Measurements from ENCODE around the gene PRRT1B.
"Not testable (repeated sequence)": the region's sequence is repeated elsewhere in the genome, so short reads cannot be mapped to it uniquely, and the experiment has no call there.

PRRT1B gene

GRCh38 chr9:131523086-131523388 lies 22.3 kb upstream of the PRRT1B start:
- no peak for DNase-seq

DNA sequence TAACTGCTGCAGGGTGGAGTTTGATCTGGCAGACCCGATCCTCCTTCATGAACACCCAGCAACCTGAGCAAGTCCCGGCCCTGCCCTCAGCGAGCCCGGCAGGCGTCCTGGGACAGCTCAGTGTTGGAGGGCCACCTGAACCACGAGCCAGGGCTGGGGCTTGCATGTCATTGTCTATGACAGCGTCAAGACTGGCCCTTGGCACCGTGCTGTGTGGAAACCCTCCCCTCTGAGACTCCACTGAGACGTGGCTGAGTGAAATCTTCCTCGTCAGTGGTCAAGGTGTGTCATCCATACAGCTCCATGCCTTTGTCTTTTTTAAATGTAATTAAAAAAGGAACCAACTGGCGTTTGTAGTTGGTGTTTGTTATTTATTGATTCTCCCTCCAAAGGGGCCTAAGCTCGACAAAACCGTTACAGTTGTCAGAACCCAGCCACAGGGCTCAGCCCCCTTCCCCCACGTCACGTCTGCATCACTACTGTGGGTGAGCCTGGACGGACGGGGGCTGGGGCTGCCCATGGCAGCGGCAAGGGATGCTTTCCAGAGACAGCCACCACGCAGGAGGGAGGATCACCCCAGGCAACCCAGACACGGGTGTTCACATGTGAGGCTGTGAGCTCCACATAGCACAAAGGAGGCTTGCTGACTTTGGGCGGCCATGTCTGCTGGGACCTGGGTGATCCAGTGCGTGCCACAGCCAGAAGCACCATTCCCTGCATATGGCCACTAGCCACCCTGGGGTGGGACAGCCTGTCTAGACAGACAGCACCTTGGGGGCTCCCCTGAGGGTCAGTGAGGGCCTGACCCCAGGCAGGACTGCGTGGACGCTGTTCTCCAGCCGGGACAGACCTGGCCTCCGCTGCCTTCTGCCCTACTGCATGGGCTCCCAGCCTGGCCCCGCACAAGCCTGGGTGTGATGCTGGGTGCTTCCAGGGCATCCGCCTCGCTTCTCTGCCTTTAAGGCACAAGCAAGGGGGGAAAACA lies 21.6 kb upstream of the PRRT1B start:
- no peak for DNase-seq

DNA sequence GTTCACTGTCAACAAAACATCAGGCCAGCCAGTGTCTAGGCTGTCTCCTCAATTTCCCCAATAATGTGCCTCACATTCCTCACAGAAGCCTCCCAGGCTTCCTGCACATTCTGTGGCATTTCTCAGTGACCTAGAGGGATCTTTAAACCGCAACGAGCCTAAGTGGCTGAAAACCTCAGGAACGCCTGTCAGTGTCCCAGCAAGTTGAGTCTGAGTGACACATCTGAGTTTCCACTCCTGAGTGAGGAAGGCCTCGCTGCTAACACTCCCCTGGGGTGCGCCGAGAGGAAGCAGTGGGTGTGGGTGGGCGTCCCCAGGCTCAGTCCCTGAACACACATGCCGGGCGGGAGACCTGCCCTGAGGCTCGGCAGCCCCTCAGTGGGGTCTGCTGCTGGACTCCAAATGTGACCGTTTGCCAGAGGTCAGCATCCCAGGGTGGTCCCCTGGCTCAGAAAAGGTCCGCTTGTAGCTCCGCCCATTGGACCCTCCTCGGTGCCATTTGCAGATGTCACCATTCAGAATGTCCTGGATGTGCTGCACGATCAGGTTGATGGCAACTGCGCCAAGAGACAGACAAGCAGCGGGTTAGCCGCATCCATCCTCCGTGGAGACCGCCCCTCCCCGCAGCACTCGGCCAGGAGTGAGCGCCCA lies 20.5 kb upstream of the PRRT1B start:
- DNase-seq: no peak

DNA sequence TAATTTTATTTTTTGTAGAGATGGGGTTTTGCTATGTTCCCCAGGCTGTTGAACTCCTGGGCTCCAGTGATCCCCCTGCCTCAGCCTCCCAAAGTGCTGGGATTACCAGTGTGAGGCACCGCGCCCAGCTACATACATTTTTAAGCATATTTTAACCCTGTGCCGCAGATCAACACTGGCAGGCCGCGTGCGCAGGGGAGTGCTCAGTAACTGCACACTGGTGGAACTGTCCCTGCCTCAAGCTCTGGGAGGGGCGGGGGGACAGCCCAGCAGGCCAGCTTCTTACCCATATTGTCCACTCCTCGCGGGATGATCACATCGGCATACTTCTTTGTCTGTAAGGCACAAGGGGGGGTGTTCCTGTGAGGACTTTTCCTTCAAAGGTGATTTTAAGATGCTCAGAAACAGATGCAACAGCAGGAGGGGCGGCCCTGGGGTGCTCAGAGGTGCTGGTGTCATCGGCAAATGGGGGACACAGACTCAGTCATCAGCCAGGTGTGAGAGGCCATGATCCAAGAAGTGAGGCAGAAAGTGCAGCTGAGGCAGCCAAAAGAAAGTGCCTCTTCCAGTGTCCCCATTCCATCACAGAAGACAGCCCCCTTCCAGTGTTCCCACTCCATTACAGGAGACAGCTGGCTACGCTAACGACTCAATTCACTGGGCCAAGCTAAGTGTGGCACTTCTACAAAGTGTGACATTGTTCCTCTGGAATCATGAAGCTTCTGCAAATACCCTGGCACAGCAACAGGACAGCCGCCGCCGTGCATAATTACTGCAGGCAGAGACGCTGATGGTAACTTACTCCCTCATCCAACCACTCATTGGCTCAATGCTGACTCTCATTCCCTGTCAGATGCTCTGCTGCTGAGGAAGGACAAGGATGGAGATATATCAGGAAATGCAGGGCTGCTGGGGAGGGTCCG lies 19.4 kb upstream of the PRRT1B start:
- DNase-seq: no peak

GRCh38 chr9:131528186-131528585 lies 17.1 kb upstream of the PRRT1B start:
- no peak for DNase-seq

GRCh38 chr9:131528886-131529505 lies 16.3 kb upstream of the PRRT1B start:
- no peak for DNase-seq

DNA sequence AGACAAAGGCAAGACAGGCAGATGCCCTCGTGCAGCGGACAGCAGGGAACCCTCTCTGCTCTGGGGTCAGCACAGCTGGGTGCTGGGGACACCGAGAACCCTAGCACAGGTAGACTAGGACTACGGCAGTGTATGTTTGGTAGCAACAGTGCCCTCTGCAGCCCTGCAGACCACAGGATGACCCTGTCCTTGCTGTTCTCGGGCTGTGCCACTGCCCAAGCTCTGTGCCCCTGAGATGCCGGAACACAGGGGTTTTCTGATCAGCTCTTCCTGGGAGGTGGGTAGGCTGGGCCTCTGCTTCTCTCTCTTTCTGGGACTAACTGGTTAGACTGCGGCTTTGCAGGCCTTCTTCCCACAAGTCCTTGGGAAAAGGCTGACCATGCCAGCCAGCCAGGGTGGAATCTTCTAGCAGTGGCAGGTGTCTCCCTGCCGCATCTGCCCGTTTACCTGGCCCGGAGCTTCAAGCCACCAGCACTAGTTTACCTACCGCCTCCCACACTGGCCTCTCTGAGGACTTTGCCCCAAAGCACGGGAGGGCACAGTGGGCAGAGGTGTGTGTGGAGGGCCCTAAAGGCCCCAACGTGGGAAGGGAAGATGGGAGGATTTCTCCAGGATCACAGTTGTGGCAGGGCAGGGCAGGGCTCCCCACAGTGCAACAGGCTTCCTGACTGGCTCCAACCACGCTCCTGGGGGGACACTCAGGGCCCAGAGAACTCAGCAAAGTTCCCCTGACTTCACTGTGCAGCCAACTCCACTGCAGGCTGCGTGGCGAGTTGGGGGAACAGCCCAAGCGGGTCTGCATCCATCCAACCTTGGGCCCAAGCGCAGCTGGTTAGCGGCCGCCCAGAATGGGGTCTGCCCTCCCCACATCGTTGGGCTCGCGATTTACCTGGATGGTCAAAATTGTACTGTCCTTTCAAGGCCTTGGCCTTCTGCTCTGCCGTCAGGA lies 15.5 kb upstream of the PRRT1B start:
- no peak for DNase-seq

DNA sequence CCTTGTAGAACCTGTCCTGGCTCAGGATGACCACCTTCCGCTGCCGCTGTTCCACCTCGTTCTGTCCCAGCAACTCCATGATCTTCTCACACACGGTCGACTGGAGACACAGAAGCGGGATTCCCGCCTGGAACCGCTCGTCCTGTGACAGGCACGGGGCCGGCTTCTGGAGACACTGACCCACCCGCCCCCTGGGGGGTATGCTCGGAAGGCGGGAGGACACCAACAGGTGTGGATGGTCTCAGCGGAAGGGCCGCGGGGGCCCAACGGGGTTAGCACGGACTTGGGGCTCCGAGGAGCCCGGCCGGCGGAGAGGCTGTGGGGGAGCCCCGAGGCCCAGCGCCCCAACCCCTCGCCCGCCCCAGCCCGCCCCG lies 14.8 kb upstream of the PRRT1B start:
- DNase-seq: no peak

- peak; percentile 52 for DNase-seq
Observed at GRCh38 chr9:131530920-131531832, 14.1 kb upstream of the PRRT1B start, which contains the start of gene UCK1. UCK1 (minus strand) TSS chr9:131531263; CDS start chr9:131531174, 89 bp downstream.

- DNase-seq: no peak
Observed at GRCh38 chr9:131534721-131535237, 10.5 kb upstream of the PRRT1B start.

GRCh38 chr9:131537946-131538345 lies 7.4 kb upstream of the PRRT1B start:
- no peak for DNase-seq

DNA sequence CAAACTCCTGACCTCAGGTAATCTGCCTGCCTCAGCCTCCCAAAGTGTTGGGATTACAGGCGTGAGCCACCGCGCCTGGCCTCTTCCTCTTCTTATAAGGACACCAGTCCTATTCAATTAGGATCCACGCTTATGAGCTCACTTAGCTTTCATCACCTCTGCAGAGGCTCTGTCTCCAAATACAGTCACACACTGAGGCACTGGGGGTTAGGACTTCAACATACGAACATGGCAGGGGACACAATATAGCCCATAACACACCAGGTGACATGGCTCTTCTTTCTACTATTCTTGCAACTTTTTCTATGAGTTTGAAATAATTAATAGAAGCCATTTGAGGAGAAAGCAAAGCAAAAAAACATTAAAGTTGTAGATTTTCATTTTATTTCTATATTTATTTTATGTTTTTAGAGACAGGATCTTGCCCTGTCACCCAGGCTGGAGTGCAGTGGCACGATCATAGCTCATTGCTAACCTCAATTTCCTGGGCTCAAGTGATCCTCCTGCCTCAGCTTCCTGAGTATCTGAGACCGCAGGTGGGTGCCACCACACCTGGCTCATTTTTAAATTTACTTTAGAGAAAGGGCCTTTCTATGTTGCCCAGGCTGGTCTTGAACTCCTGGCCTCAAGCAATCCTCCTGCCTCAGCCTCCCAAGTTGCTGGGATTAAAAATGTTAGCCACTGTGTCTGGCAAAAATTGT lies 6.0 kb upstream of the PRRT1B start:
- DNase-seq: no peak

DNA sequence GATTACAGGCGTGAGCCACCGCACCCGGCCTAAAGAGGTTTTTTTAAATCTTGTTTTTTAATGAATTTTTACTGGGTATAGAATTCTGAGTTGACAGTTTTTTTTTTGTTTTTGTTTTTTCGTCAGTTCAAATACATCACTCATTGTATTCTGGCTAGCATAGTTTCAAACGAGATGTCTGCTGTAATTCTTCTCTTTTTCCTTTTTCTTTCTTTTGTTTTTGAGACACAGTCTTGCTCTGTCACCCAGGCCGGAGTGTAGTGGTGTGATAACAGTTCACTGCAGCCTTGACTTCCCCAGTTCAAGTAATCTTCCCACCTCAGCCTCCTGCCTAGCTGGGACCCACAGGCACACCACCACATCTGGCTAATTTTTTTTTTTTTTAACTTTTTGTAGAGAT lies 2.2 kb upstream of the PRRT1B start:
- no peak for DNase-seq

GRCh38 chr9:131545786-131546335 lies 538 bp downstream of the PRRT1B start:
- no peak for DNase-seq

- DNase-seq: no peak
Observed at GRCh38 chr9:131546336-131547084, 1.2 kb downstream of the PRRT1B start.

DNA sequence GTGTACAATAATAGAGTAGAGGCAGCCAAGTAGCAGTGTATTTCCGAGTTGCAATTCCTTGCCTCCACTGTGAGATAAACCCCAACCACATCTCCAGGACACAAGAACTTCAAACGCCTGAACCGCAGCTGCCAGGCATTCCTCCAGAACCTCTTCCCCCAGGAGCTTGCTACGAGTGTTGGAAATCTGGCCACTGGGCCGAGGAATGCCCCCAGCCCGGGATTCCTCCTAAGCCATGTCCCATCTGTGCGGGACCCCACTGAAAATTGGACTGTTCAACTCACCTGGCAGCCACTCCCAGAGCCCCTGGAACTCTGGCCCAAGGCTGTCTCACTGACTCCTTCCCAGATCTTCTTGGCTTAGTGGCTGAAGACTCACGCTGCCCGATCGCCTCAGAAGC lies 3.9 kb downstream of the PRRT1B start:
- not testable (repeated sequence) for DNase-seq

- DNase-seq: not testable (repeated sequence)
Observed at GRCh38 chr9:131550465-131550864, 5.1 kb downstream of the PRRT1B start.

DNA sequence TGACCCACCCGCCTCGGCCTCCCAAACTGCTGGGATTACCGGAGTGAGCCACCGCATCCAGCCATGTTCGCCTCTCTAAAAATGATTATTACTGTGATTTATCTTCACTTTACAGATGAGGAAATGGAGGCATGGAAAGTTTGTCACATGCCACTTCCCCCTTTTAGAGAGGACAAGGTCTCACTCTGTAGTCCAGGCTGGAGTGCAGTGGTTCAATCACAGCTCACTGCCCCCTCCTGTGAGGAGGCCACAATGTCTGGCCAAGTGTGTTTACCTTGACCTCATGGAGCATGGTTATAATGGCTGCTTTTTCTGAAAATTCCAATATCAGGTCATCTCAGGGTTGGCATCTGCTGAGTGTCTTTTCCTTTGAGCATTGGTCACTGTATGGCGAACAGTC lies 6.7 kb downstream of the PRRT1B start:
- no peak for DNase-seq
